GM19023 (cell line): ENCODE data around the gene RABL2B.
A peak's percentile ranks its signal among the peaks of the same experiment; 100 is the strongest.
"Not testable (repeated sequence)": the region's sequence is repeated elsewhere in the genome, so short reads cannot be mapped to it uniquely, and the experiment has no call there.

Source experiments
- ATAC-seq: cut with Tn5 transposase; IDR thresholded peaks from one replicate; pipeline ENCODE4 v1.9.1; 2021; ENCODE audit warnings: mild to moderate bottlenecking, moderate library complexity; ENCODE audit not compliant: unreplicated experiment

RABL2B gene

DNA sequence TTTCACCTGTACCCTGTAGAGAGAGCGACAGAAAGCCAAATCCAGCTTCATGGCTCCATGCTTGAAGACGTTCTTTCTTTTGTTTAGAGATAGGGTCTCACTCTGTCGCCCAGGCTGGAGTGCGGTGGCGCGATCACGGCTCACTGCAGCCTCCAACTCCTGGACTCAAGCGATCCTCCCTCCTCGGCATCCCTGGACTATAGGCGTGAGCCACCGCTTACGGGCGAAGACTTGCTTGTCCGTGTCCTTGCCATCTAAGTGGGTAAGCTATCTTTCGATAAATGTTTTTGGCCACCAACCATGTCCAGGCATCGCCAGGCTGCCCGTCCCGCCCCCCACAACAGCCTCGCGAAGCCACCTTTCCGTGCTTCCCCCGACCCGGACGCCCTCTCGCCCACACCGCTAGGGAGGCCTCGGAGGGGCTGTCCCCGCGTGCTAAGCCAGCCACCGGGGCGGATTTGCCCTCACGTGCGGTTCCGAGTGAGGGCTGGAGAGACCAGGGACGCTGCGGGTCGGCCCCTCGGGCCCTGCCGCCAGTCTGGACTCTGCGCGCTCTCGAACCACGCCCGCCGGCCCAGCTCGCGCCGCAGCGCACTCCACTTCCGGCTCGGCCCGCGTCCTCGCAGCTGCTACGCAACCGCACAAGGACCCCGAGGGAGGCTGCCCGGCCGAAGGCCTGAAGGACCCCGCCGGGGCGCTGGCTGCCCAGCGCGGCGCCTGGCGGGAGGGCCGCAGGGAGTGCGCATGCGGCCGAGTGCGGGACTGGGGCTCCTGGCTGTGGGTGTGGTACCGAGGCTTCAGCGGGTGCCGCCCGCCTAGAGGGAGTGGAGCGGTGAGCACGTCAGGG lies at the start of gene RABL2B:
RABL2B (minus strand) TSS at position 604 of the 847 bp plus-strand sequence. CDS start 1,342 bp downstream, outside the sequence.
- ATAC-seq: peak; percentile 99

DNA sequence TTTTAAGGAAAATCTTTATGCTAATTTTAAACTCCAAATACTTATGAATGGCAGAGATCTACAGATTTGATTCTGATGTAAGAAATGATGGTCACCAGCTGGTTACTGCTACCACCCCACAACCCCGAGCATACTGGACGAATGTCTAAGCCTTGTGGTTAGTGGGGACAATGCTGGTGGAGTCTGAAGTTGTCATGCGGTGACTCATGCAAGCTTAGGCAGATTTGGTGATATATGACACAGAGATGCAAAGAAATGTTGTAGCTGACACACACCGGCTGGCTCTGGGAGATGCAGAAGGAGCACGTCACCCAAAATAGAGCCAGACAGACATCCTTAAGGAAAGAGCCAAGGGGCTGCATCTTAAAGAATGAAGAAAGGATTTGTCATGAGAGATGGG lies 3.5 kb upstream of the RABL2B start:
- not testable (repeated sequence) for ATAC-seq

- not testable (repeated sequence) for ATAC-seq
These were observed 1.9 kb upstream of the RABL2B start for GRCh38 chr22:50785289-50785688.

GRCh38 chr22:50783880-50784276 lies 442 bp upstream of the RABL2B start:
- peak; percentile 19 for ATAC-seq

GRCh38 chr22:50782253-50782652 lies 1.2 kb downstream of the RABL2B start:
- not testable (repeated sequence) for ATAC-seq

- ATAC-seq: not testable (repeated sequence)
These were observed 3.2 kb downstream of the RABL2B start for GRCh38 chr22:50780244-50780643.

DNA sequence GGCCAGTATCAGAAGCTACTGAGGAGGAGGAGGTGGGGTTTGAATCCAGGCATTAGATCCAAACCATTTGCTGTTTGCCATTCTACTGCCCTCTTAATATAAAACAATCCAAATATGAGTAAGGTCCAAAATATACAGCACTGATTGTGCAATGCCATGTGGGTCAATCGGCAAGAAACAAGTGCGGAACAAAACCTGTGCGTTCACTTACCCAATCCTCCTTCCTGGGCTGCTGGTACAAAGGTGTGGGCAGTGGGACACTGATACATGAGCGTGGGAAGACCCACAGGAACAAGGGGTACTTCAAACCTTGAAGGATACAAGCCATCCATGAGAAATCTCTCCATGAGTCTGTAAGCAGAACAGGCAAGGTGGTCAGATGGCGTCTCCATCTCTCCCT lies 5.8 kb downstream of the RABL2B start:
- ATAC-seq: not testable (repeated sequence)

DNA sequence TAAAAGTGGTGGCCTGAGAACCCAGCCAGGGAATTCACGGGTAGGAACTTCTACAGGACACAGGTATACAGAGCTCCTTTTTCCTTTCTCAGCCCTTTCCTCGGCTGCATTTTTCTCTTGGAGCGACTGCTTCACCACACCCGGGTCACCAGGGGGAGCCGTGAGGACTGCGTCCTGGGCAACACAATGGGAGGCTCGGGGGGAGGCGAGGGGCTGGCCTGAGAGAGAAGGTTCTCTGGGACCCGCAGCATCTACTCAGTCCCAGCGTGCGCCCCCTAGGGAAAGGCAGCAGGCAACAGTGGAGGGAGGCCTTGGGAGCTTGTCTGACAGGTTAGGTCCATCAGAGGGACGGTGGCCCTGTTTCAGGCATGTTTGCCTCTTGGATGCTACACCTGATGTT lies 8.3 kb downstream of the RABL2B start:
- ATAC-seq: not testable (repeated sequence)

DNA sequence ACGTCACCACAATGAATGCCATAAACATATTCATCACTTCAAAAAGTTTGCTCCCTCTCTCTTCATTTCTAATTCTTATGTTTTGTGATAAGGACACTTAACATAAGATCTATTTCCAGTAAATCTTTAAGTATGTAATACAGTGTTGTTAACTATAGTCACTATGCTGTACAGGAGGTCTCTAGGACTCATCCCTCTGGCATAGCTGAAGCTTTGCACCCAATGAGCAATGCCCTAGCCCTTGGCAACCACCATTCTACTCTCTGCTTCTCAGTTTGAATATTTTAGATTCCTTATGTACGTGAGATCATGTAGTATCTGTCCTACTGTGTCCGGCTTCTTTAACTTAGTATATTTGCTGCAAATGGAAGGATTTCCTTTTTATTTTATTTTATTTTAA lies 19.1 kb downstream of the RABL2B start:
- ATAC-seq: not testable (repeated sequence)

- not testable (repeated sequence) for ATAC-seq
These were observed 21.6 kb downstream of the RABL2B start for GRCh38 chr22:50761829-50762228.

DNA sequence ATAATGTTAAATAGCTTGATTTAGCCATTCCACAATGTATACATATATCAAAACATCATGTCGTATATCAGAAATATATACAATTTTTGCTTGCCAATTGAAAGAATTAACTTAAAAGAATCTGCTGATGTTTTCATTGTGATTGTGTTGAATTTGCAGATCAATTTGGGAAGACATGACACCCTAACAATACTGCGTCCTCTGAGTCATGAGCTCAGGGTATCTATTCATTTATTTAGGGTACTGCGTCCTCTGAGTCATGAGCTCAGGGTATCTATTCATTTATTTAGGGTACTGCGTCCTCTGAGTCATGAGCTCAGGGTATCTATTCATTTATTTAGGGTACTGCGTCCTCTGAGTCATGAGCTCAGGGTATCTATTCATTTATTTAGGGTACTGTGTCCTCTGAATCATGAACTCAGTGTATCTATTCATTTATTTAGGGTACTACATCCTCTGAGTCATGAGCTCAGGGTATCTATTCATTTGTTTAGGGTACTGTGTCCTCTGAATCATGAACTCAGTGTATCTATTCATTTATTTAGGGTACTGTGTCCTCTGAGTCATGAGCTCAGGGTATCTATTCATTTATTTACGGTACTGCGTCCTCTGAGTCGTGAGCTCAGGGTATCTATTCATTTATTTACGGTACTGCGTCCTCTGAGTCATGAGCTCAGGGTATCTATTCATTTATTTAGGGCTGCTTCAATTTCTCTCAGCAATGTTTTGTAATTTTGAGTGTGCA lies 23.7 kb downstream of the RABL2B start:
- not testable (repeated sequence) for ATAC-seq

- ATAC-seq: not testable (repeated sequence)
These were observed 26.4 kb downstream of the RABL2B start for GRCh38 chr22:50756949-50757491.

- not testable (repeated sequence) for ATAC-seq
These were observed 27.0 kb downstream of the RABL2B start for GRCh38 chr22:50756406-50756805.

- ATAC-seq: not testable (repeated sequence)
These were observed 28.2 kb downstream of the RABL2B start for GRCh38 chr22:50755251-50755650.

GRCh38 chr22:50749302-50750074 lies 33.9 kb downstream of the RABL2B start:
- ATAC-seq: not testable (repeated sequence)

DNA sequence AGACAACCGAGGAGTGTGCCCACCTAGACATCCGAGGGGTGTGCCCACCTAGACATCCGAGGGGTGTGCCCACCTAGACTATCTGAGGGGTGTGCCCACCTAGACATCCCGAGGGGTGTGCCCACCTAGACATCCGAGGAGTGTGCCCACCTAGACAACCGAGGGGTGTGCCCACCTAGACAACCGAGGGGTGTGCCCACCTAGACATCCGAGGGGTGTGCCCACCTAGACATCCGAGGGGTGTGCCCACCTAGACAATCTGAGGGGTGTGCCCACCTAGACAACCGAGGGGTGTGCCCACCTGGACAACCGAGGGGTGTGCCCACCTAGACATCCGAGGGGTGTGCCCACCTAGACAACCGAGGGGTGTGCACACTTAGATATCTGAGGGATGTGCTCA lies 34.8 kb downstream of the RABL2B start:
- not testable (repeated sequence) for ATAC-seq

- ATAC-seq: not testable (repeated sequence)
These were observed 35.9 kb downstream of the RABL2B start for GRCh38 chr22:50747521-50747920.

DNA sequence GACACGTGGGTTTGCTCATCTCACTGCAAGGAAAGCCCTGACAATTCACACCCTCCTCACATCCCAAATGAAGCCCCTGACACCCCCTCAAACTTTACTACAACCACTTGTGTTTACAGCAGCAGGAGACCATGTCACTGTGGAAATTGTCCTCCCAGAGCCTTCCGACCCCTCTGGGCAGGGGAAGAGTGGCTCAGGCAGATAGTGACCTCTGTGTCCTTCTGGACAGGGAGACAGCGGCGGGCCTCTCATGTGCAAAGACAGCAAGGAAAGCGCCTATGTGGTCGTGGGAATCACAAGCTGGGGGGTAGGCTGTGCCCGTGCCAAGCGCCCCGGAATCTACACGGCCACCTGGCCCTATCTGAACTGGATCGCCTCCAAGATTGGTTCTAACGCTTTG lies 39.0 kb downstream of the RABL2B start:
- ATAC-seq: not testable (repeated sequence)

DNA sequence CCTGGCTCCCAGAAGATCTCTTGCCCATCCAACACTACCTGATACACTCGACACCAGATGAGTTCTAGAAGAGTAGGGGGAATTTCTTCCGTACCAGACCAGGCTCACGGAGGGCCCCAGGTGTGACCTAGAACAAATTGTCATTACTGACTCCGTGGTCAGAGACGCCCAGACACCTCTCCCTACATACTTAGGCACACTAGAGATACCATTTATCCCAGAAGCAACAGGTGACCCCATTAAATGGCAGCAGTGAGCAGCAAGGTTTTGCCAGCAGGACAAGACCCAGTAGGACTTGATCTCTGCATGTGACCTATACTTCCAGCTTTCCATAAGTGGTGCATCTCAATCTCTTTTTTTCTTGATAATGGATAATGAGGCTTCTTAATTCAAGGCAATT lies 42.7 kb downstream of the RABL2B start:
- ATAC-seq: not testable (repeated sequence)

- no peak for ATAC-seq
These were observed 43.5 kb downstream of the RABL2B start for GRCh38 chr22:50739894-50740293.

- no peak for ATAC-seq
These were observed 44.2 kb downstream of the RABL2B start for GRCh38 chr22:50739279-50739691.
